Stimulated activated CD4-positive, alpha-beta T cell treated with anti-CD3 and anti-CD28 coated beads, Interleukin-4, amount 100 ng/mL, for 24 hours (primary cell): ENCODE results near the gene CHAT.

ENCODE experiments used
- DNase-seq: peaks from one replicate; pipeline ENCODE4 v3.0.0-alpha.2; 2020

CHAT gene

GRCh38 chr10:49631975-49632374 is 18.1 kb downstream of the CHAT start:
- DNase-seq: no peak

GRCh38 chr10:49632406-49633317 is 18.8 kb downstream of the CHAT start:
- no peak for DNase-seq

GRCh38 chr10:49633327-49634068 is 19.7 kb downstream of the CHAT start:
- no peak for DNase-seq

GRCh38 chr10:49634069-49634660 is 20.3 kb downstream of the CHAT start:
- DNase-seq: no peak

- no peak for DNase-seq
Measured at GRCh38 chr10:49642311-49642710, 28.5 kb downstream of the CHAT start.

GRCh38 chr10:49643241-49644034 is 29.6 kb downstream of the CHAT start:
- no peak for DNase-seq

GRCh38 chr10:49644035-49644646 is 30.3 kb downstream of the CHAT start:
- DNase-seq: no peak

- DNase-seq: no peak
Measured at GRCh38 chr10:49645417-49645816, 31.6 kb downstream of the CHAT start.

- no peak for DNase-seq
Measured at GRCh38 chr10:49645871-49646870, 32.3 kb downstream of the CHAT start.

GRCh38 chr10:49647554-49647953 is 33.7 kb downstream of the CHAT start:
- no peak for DNase-seq

GRCh38 chr10:49647985-49648795 is 34.4 kb downstream of the CHAT start:
- no peak for DNase-seq

GRCh38 chr10:49649294-49649693 is 35.5 kb downstream of the CHAT start:
- no peak for DNase-seq

- no peak for DNase-seq
Measured at GRCh38 chr10:49649936-49650723, 36.3 kb downstream of the CHAT start.

- no peak for DNase-seq
Measured at GRCh38 chr10:49650724-49651034, 36.8 kb downstream of the CHAT start.

GRCh38 chr10:49651039-49651835 is 37.4 kb downstream of the CHAT start:
- DNase-seq: no peak

- DNase-seq: no peak
Measured at GRCh38 chr10:49651917-49652316, 38.1 kb downstream of the CHAT start.

- no peak for DNase-seq
Measured at GRCh38 chr10:49652421-49653272, 38.8 kb downstream of the CHAT start.
